Jurkat, Clone E6-1 (cell line): ENCODE measurements around the gene ZGRF1.
"Not testable (repeated sequence)": the region's sequence is repeated elsewhere in the genome, so short reads cannot be mapped to it uniquely, and the experiment has no call there.

ENCODE experiments used
- DNase-seq: peaks from one replicate; pipeline ENCODE4 v3.0.0-alpha.2; 2011; ENCODE audit warnings: low read depth, low spot score
- H3K4me3 ChIP-seq: 2 replicates; pipeline ENCODE4 v1.5.1; 2011; ENCODE audit warnings: mild to moderate bottlenecking, low read length, control low read depth, moderate library complexity

The ZGRF1 gene

GRCh38 chr4:112509243-112510141 lies 127.2 kb downstream of the ZGRF1 start:
- H3K4me3 ChIP-seq = no peak overlapping the region
- DNase-seq = no peak

DNA sequence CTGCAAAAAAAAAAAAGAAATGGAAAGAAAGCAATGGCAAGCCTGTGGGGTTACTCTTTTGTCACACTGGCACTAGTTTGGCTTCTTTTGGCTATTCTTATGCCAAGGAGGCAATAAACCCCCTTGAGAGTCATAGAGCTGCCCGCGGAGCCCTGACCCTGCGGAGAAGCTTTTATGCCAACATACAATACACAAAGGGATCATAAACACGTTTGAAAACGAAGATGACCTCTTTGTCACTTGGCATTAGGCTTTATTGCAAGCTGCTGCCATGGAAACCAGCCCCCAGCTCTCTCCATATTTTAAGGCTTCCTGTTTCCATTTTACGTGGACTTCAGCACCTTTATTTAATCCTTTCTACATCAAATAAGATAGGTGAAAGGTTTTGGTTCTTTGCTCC lies 128.4 kb downstream of the ZGRF1 start:
- no peak for DNase-seq
- H3K4me3 ChIP-seq = no peak overlapping the region

DNA sequence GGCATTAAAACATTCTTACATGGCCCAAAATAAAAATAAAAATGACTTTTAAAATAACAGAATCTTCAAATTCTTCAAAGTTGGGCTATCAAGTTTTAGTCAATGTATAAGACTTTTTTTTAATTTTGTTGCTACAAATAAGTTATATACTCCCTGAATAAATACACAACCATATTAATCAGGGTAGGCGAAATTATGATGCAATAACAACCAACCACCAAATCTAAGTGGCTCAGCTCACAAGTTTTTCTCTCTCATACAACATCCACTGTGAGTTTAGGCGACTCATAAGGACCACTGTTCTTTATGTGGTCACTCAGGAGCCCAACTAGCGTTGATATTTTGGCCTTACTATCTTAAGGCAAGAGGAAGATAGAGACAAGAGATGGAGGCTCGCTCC lies 131.9 kb downstream of the ZGRF1 start:
- DNase-seq = no peak
- H3K4me3 ChIP-seq = no peak overlapping the region

GRCh38 chr4:112502871-112503270 lies 133.8 kb downstream of the ZGRF1 start:
- no peak for DNase-seq
- no peak overlapping the region for H3K4me3 ChIP-seq

GRCh38 chr4:112492321-112492720 lies 144.4 kb downstream of the ZGRF1 start:
- no peak for DNase-seq
- no peak overlapping the region for H3K4me3 ChIP-seq

DNA sequence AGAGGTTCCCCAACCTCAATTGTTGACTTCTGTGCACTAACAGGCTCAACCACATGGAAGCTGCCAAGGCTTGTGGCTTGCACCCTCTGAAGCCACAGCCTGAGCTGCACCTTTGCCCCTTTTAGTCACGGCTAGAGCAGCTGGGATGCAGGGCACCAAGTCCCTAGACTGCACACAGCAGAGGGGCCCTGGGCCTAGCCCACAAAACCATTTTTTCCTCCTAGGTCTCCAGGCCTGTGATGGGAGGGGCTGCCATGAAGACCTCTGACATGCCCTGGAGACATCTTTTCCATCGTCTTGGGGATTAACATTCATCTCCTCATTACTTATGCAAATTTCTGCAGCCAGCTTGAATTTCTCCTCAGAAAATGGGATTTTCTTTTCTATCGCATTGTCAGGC lies 145.9 kb downstream of the ZGRF1 start:
- not testable (repeated sequence) for H3K4me3 ChIP-seq, DNase-seq
